PC-3 (cell line): ENCODE results near the gene APOE.

Source experiments
- EZH2 ChIP-seq: fragments of 300-600 bp; sonication (generic); IDR thresholded peaks from one replicate; pipeline ENCODE4 v1.6.1; 2017; ENCODE audit warnings: antibody characterized with exemption, mild to moderate bottlenecking, low read length; ENCODE audit not compliant: unreplicated experiment
- TF ChIP-seq, protein P1 (sequence below): fragments of 300-600 bp; sonication (generic); conservative IDR thresholded peaks from 2 replicates; pipeline ENCODE4 v1.5.1; 2017; ENCODE audit warnings: antibody characterized with exemption, low read depth, mild to moderate bottlenecking, low read length

DNA sequence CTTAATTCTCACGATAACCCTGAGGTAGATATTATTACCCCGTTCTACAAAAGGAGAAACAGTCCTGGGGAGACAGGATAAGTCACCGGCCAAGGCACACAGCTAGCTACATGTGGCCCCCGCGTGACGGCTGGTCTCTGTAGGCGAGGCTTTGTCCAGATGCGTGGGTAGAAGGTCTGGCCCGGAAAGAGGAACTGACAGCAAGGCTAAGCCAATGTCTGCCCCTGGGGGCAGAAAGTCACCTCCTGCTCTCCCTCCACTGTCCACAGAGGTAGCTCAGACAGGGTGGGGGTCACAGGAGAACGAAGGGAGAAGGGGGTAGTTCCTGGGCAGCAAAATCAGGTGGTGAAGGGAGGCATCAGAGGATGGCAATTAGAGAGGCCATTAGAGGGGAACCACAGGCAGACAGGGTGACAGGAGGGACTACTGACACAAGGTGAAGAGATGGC lies 38.2 kb downstream of the APOE start:
- TF ChIP-seq, protein P1, sequence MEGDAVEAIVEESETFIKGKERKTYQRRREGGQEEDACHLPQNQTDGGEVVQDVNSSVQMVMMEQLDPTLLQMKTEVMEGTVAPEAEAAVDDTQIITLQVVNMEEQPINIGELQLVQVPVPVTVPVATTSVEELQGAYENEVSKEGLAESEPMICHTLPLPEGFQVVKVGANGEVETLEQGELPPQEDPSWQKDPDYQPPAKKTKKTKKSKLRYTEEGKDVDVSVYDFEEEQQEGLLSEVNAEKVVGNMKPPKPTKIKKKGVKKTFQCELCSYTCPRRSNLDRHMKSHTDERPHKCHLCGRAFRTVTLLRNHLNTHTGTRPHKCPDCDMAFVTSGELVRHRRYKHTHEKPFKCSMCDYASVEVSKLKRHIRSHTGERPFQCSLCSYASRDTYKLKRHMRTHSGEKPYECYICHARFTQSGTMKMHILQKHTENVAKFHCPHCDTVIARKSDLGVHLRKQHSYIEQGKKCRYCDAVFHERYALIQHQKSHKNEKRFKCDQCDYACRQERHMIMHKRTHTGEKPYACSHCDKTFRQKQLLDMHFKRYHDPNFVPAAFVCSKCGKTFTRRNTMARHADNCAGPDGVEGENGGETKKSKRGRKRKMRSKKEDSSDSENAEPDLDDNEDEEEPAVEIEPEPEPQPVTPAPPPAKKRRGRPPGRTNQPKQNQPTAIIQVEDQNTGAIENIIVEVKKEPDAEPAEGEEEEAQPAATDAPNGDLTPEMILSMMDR: no peak
- no peak for TF ChIP-seq EZH2
